GDM1 (cell line): ENCODE data around the gene ALKBH6.

Experiments used
- DNase-seq: peaks from one replicate; lab custom pipeline; 2025; lab: John Stamatoyannopoulos, UW

Gene ALKBH6

DNA sequence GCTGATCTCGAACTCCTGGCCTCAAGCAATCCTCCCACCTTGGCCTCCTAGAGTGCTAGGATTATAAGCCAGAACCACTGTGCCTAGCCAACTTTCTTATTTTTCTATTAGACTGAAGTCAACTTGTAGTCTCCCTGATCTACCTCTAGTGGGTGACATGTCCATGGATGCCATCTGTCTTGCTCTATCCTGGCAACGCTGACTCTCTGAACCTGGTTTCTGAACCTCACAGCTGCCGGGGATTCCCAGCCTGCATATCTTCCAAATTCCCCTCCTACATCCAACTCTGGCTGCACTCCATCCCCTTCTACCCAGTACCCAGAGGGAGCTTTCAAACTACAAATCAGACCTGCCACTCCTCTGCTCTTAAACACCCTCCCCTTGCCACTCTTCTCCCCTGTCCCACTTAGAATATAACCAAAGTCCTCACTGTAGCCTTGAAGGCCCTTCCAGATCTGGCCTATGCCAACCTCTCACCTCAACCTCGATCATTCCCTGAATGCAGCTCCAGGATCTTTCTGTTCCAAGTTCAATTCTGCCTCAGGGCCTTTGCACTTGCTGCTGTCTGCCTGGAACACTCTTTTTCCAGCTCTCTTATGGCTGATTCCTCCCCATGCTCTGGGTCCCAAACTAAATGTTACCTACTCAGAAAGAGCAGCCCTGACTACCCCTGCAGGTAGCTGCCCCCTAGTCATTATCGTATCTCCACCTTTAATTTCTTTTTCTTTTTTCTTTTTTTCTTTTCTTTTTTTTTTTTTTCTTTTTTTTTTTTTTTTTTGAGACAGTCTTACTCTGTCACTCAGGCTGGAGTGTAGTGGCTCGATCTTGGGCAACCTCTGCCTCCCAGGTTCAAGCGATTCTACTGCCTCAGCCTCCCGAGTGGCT lies 16.5 kb upstream of the ALKBH6 start:
- DNase-seq, result no peak

DNA sequence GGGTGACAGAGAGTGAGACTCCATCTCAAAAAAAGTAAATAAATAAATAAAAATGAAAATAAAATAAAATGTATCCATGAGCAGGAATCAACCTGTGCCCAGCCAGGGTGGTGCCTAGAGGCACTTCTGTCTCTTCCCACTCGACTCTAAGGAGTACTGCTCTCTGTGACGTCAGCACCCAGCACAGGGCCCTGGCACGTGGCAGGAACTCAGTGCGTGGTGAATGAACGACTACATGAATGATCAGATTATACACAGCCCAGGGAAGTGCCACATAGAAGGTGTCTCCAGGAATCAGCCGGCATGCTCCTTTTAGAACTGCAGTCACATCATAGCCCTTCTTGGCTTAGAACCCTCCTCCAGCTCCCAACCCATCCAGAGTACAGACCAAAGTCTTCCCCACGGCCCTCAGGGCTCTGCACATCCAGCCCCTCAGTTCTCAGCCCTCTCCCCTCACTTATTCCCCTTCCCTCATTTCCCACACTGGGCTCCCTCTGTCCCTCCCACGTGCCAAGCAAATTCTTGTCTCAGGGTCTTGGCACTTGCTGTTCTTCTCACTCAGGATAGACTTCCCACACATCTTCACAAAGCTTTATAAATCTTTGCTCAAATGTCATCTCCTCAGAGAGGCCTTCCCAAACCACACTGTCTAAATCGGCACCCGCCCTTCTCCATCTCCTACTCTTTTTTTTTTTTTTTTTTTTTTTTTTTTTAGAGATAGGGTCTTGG lies 14.5 kb upstream of the ALKBH6 start:
- DNase-seq, result no peak

DNA sequence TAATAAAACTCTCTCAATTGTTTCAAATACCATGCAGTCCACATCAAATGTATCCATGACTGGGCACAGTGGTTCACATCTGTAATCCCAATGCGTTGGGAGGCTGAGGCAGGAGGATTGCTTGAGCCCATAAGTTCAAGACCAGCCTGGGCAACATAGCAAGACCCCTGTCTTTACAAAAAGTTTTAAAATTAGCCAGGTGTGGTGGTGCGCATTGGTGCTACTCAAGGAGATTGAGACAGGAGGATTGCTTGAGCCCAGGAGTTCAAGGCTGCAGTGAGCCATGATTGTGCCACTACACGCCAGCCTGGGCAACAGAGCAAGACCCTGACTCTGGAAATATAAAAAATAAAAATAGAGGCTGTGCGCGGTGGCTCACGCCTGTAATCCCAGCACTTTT lies 13.7 kb upstream of the ALKBH6 start:
- DNase-seq, result no peak

DNA sequence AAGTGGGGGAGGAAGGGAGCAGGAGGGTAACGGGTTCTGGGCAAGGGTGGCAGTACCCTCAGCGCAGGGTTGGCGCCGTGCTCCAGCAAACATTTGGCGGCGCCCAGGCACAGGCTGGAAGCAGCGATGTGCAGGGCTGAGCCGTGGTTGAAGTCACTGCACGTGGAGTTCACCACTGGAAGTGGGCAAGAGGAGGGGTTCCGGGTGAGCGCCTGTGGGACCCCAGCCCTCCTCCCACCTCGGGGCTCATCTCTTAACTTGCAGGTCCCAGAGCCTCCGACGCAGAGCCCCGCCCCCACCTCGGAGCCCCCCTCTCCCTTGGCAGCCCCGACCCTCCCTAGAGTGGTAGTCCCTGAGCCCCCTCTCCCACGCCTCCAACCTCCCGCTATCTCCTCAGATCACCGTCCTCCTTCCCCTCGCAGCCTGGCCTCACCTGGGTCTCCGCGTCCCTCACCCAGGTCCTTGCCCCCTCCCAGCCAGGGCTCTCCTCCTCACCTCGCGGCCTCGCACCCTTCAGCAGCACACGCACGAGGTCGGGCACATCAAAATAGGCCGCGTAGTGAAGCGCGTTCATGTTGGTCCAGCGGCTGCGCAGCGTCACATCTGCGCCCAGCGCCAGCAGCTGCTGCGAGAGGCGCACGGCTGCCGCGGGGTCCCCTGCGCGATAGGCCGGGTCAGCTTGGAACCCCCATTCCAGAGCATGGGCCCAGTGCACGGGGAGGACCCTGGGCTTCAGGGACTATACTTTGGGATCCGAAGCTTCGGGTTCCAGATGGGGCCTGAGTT lies 12.3 kb upstream of the ALKBH6 start:
- DNase-seq, result no peak

DNA sequence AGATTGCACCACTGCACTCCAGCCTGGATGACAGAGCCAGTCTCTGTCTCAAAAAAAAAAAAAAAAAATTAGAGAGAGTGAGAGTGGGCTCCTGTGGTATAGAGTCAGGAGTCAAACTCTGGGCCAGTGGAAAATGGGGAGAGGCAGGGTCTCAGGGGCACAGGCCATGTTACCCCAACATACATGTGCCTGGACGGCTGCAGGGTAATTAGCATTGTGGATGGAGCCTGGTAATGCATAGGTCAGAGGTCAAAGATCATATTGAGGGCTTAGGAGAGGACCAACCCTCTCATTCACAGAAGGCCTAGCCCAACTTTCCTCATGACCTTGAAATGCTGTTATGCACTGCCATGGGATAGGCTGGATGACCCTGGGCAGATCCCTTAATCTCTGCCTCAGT lies 11.5 kb upstream of the ALKBH6 start:
- no peak for DNase-seq

DNA sequence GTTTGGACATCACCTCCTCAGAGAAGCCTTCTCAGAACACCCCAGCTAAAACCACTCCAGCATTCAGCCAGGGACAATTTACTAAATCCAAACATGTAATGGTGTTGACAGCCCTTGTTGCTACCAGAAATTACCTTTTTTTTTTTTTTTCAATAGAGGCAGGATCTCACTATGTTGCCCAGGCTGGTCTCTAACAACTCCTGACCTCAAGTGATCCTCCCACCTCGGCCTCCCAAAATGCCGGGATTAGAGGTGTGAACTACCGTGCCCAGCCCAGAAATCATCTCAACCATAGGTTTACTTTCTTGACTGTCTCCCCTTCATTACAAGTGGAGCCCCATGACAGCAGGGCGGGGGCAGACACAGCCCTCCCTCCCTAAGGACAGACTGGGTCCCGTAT lies 9.4 kb upstream of the ALKBH6 start:
- no peak for DNase-seq

DNA sequence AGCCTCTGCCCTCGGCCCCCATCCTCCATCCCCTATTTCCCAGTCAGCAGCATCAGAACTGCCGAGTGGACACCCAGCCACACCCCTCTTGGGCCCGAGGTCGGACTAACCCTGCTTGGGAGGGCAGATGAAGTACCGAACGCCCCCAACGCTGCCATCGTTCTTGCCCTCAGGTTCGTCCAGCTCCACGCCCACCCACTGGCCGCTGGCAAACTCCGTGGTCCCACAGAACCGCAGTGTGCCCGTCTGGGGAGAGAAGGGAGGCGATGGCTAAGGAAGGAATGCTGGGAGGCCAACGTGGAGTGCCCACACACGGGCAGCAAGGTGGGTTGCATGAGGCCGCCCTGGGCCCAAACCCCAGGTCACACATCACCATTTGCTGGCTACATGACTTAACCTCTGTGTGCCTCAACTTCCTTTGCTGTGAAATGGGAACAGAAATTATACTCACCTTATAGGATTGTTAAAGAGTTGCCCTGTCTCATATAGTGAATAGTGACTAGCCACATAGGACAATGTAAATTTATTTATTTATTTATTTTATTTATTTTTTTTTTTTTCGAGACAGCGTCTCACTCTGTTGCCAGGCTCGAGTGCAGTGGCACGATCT lies 5.2 kb upstream of the ALKBH6 start:
- no peak for DNase-seq

DNA sequence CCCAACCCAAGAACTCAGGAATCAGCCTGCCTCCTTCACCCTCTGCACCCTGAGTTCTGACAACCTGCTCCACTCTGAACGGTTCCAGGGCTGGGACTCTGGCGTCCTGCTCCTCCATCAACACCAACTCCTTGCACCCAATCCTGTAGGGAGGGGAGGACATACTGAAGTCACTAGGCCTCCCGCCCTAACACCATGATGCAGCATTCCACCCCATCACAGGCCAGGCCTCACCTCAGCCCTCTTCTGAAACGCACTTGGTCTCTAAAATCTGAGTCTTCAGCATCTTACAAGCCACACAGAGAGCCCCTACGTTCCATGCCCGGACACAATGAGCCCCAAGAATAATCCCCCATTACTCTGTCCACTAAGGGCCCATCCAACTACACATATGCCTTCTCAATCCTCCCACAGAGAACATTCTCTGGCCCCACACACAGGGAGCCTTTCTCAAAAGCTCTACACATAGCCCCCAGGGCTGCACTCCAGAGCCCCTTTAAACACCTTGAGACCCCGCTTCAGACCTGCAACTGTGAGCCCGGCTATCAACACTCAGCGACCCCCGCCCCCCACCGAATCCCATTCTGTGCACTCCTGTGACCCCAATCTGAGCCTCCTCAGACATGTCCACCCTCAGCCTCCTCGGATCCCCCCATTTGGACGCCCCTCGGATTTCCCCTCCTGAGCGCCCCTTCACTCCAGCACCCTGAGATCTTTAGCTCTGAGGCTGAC lies 567 bp downstream of the ALKBH6 start:
- DNase-seq, result no peak

DNA sequence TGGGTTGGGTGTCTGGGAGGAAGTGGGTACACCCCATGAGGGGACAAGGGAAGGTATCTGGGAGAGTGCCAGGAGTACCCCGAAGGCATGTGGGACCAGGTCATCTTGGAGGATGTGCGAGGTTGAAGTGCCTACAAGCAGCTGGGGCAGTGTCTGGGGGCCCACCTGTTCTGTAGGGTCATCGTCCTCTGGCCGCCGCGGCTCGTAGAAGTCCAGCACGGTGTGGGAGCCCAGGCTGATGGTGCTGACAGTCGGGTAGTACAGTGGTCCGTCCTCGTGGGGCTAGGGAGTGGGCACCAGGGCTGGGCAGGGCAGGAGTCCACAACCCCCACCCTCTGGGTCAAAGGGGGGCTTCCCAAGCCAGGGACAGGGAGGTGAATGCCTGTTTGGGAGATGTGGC lies 3.6 kb downstream of the ALKBH6 start:
- no peak for DNase-seq

DNA sequence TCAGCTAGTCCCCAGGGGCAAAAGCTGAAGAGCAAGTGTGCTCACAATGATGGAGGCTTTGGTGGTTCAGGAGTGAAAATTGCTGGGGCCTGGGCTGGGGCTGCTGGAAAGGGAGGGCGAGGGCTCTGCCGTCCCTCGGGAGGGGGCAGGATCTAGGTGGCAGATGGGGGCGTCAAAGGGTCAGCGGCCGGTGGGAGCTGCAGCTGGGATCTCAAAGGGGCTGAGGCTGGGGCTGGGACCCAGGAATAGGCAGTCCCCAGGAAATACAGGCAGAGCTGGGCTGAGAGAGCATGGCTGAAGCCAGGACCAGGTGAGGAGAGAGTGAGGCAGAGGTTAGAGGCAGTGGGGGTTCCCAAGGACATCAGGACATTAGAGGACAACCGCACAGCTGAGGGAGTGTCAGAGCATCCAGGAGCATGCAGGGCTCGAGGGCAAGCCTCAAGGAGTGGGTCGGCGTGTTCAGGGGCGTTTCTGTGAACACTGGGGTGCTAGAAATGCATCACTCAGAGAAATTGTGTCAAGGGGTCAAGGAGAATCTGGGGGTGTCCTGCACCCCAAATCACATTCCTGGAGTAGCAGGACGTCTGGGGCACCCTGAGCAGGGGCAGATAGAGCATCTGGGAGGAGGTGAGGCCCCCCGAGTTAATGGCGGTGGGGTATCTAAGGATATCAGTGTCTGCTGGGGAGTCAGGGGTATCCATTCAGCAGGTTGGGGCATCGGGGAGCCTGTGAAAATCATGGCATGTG lies 4.2 kb downstream of the ALKBH6 start:
- DNase-seq, result no peak

DNA sequence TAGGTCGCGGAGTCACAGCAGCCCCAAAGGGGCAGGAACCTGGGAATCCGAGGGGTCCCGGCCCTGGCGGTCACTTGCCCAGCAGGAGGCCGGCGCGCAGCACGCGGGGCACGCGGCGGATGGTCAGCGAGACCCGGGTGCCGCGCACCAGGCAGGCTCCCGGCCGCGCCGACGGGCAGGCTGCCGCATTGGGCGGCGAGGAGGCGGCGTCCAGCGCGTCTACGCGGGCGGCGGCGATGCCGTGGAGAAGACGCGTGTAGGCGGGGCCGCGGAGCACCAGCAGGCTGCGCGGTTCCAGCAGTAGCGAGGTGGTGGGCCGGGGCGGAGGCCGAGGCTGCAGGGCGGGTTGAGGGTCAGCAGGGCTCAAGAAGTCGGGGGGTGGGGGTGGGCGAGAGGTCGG lies 4.8 kb downstream of the ALKBH6 start:
- DNase-seq, result no peak

DNA sequence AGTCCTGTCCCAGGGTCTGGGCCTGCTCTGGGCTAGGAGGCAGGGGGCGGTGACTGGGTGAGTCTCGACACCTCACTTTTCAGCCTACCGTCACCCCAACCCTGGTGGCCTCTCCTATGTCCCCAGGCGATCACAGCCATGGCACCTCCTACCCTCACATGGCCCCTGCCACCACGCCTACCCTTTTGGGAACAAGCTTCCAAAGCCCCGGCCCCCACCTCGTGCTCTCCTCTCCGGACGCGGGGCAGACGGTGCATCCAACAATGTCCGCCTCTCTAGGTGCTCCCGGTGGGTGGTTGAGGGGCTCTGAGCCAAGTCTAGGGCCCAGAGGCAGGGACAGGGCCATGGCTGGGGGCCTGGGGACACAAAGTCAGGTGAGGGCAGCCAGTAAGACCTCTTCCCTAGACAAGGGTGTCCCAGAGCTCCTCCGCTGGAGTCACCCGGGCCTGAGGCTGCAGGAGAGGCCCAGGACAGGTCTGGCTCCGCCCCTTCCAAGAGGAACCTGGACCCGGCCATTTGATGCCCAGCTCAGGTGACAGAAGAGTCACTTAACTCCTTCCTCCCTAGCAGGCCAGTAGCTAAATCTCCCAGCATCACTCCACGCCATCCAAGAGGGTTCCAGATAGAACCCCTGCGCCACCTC lies 5.6 kb downstream of the ALKBH6 start, which contains the start of gene SYNE4:
TSS of gene SYNE4 (minus strand) at position 478 of the 643 bp plus-strand sequence. CDS start at position 346, 132 bp downstream.
- DNase-seq, result no peak

DNA sequence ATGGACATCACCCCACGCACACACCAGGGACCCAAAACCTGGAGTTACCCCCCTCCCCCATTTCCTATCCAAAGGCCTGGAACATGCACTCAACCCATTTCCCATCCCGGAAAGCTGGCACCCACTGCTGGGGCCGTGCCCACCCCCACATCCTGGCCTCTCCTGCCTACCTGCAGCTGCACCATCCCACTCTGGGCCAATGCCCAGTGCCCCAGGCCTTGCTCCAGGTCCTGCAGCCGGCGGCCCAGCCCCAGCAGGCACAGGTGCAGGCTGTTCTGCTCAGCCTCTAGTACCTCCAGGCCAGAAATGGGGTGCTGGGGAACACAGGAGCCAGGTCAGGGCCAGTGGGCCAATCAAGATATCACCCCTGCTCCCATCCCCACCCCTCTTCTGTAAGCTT lies 7.1 kb downstream of the ALKBH6 start:
- no peak for DNase-seq

DNA sequence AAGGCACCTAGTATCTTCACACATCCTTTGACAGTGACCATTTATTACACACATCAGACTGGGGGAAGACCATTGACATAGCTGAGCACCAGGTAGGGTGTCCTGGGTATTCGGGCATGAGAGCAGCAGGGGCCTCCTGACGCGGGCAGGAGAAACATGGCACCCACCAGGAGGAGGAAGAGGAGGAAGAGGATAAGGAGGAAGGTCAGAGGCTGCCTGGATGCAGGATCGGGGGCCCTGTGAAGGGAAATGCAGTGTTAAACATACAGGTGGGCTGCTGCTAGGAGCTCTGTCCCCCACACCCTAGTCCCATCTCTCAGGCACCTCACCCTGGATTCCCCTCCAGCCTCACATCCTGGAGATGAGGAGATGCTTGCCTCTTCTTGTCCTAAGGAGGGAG lies 10.7 kb downstream of the ALKBH6 start:
- DNase-seq, result no peak

DNA sequence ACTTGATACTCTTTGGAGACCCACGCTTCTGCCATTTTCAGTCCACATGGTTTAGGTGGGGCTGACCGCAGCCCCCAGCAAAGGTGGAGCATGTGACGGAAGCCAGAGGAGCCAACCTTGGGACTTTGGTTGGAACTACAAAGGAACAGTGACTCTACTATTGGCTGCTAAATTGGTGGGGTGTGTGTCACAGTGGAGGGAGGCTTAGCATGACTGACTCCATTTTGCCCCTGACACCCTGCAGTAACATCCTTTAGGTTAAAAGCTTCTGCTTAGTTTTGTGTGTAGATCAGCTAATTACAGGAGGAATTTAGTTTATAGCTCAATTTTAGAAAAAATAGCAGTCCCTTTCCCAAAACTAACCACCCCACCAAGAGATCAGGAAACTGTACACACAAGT lies 12.4 kb downstream of the ALKBH6 start:
- no peak for DNase-seq

DNA sequence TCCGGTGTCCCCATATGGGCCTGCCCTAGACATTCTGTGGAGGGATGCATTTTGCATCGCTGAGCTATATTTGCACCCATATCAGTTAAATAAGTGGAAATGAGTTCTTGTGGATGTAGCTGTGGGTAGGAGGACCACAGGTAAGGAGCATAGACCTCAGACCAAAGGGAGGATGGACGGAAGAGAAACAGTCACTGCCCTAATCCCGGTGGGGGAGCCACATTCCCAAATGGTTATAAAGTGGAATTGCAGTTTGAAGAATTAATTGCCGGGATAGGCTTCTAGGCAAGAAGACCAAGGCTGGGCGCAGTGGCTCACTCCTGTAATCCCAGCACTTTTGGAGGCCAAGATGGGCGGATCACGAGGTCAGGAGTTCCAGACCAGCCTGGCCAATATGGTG lies 17.2 kb downstream of the ALKBH6 start:
- no peak for DNase-seq

DNA sequence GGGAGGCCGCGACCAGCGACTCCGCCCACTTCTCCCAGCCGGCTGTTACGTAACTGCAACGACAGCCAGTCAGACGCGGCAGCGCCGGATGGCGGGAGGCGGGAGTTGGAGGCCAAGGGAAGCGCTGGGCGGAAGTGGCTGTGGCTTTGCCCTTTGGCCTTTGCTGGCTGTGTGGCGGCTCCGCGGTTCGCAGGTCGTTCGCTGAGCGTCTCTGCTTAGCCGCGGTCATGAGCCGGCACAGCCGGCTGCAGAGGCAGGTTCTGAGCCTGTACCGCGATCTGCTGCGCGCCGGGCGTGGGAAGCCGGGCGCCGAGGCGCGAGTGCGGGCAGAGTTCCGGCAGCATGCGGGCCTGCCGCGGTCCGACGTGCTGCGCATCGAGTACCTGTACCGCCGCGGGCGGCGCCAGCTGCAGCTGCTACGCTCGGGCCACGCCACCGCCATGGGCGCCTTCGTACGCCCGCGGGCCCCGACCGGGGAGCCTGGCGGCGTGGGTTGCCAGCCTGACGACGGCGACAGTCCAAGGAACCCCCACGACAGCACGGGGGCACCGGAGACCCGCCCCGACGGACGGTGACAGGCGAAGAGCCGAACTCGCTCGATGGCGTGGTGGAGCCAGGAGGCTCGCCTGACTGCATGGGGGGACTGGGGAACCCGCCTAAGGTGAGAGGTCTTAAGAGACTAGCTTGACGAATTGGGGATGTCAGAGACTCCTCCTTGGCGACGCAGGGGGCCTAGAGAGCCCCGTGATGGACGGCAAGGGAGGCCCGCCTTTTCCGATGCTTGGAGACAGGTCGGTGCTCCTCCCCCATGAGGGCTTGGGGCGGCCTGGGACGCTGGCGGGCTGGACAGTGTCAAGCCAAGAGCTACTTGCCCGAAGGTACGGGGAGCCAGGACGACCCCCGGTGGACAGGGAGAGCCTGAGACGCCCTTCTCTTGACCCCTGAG lies 18.7 kb downstream of the ALKBH6 start, which contains the start of gene SDHAF1:
TSS of gene SDHAF1 (plus strand) at position 141 of the 946 bp plus-strand sequence. CDS start at position 228, 87 bp downstream.
- peak; percentile 86 for DNase-seq

DNA sequence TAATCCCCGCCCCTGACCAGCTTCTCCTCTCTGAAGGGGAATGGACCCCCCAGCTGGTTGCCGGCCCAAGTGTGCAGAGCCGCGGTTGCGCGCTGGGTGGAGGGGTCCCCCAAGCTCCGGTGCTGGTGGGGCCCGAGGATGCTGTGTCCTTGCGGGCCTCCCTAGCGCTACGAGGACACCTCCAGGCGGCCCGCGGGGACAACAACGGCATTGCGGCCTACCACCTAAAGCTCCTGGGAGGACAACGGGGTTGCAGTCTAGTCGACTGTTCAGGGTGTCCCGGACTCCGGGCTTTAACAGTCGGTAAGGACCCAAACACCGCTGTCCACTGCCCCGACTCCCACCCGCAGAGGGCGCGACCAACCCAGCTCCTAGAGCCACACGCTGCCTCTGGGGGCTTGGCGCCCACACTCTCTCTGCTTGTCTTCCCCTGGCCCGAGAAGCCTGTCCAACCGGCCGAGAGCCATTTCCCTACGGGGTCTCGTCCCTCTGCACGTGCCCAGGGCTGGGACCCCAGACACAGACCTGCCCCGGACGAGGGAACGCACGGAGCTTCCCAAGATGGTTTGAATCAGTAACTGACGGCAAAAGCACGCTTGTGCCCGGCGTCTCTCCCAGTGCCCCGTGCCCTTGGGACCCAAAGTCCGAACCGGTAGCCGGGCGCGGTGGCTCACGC lies 20.0 kb downstream of the ALKBH6 start:
- no peak for DNase-seq
